ENCODE data around the gene ZBTB34.

Gene ZBTB34

GRCh38 chr9:126914458-126915280 is 54.2 kb downstream of the ZBTB34 start, which contains the start of gene RALGPS1:
RALGPS1 (plus strand) TSS chr9:126914782; CDS start chr9:126962290, 47,508 bp downstream.
- DNase-seq (ENCODE audit: low read depth, low spot score): peak; percentile 73
- peak within 1 kb of the TSS; percentile 28 for H3K27ac ChIP-seq

GRCh38 chr9:126915281-126915816 is 54.9 kb downstream of the ZBTB34 start:
- no peak for DNase-seq (ENCODE audit: low read depth, low spot score)
- peak overlapping the region; percentile 28 for H3K27ac ChIP-seq

- H3K27ac ChIP-seq: peak overlapping the region; percentile 28
- no peak for DNase-seq (ENCODE audit: low read depth, low spot score)
These were observed 55.6 kb downstream of the ZBTB34 start for GRCh38 chr9:126915846-126916543.

- no peak for DNase-seq (ENCODE audit: low read depth, low spot score)
- H3K27ac ChIP-seq: no peak overlapping the region
These were observed 56.5 kb downstream of the ZBTB34 start for GRCh38 chr9:126916909-126917308.

GRCh38 chr9:126919193-126919592 is 58.8 kb downstream of the ZBTB34 start:
- peak overlapping the region; percentile 49 for H3K27ac ChIP-seq
- DNase-seq (ENCODE audit: low read depth, low spot score): no peak

GRCh38 chr9:126925876-126926275 is 65.4 kb downstream of the ZBTB34 start:
- H3K27ac ChIP-seq: no peak overlapping the region
- DNase-seq (ENCODE audit: low read depth, low spot score): no peak

- DNase-seq (ENCODE audit: low read depth, low spot score): no peak
- H3K27ac ChIP-seq: no peak overlapping the region
These were observed 65.9 kb downstream of the ZBTB34 start for GRCh38 chr9:126926364-126926763.

- no peak overlapping the region for H3K27ac ChIP-seq
- no peak for DNase-seq (ENCODE audit: low read depth, low spot score)
These were observed 67.0 kb downstream of the ZBTB34 start for GRCh38 chr9:126927419-126927818.

- no peak overlapping the region for H3K27ac ChIP-seq
- no peak for DNase-seq (ENCODE audit: low read depth, low spot score)
These were observed 72.5 kb downstream of the ZBTB34 start for GRCh38 chr9:126932871-126933321.

GRCh38 chr9:126933334-126933980 is 73.0 kb downstream of the ZBTB34 start:
- no peak overlapping the region for H3K27ac ChIP-seq
- no peak for DNase-seq (ENCODE audit: low read depth, low spot score)

GRCh38 chr9:126934441-126934840 is 74.0 kb downstream of the ZBTB34 start:
- no peak overlapping the region for H3K27ac ChIP-seq
- no peak for DNase-seq (ENCODE audit: low read depth, low spot score)

All from epithelial cell of prostate (primary cell).